SK-N-SH (cell line): ENCODE measurements around the gene PFN2. TPM values are rescaled to one million over a fixed set of nuclear protein-coding genes. Genes with fewer than 3 reads are reported as not detected.

Experiments
- CTCF ChIA-PET: fragments of 300-600, 350-600 bp; formaldehyde crosslinking; extraction: SDS; loops from one replicate; lab custom pipeline; 2021; lab: Yijun Ruan, JAX
- POLR2A ChIA-PET: fragments of 350-600 bp; sonication (Branson Sonifier 250); formaldehyde crosslinking; extraction: SDS; loops from one replicate; lab custom pipeline; 2020; ENCODE audit warnings: antibody characterized with exemption, inconsistent platforms; lab: Yijun Ruan, JAX
- DNase-seq: peaks from one replicate; pipeline ENCODE4 v3.0.0; 2012
- H2AFZ ChIP-seq: fragments of 200-600 bp; sonication (generic); 2 replicates; pipeline ENCODE4 v1.8.1; 2016; ENCODE audit warnings: antibody characterized with exemption, mild to moderate bottlenecking, low read depth
- H3F3A ChIP-seq: fragments of 200-600 bp; sonication (generic); replicated peaks from 2 replicates; pipeline ENCODE3; 2016; ENCODE audit warnings: antibody characterized with exemption, mild to moderate bottlenecking; ENCODE audit not compliant: insufficient read depth
- H3K27ac ChIP-seq, 2 experiments: fragments of 200-500 bp in 1 of 2; fragments of 200-600 bp in 1 of 2; sonication (Bioruptor generic) in 1 of 2; sonication (generic), shearing (Covaris generic) in 1 of 2; 2 replicates each; pipeline versions ENCODE4 v1.5.1 to v1.6.1; 2014 to 2016; ENCODE audit warnings: low read depth in 2 of 2, inconsistent platforms in 1 of 2, low read length in 1 of 2, mild to moderate bottlenecking in 1 of 2, mixed read lengths in 1 of 2
- H3K27me3 ChIP-seq: fragments of 200-600 bp; sonication (generic), shearing (Covaris generic); 2 replicates; pipeline ENCODE4 v1.6.1; 2016; ENCODE audit warnings: mixed run types; ENCODE audit not compliant: insufficient read depth
- H3K36me3 ChIP-seq, 2 experiments: fragments of 200-500 bp in 1 of 2; fragments of 200-600 bp in 1 of 2; sonication (Bioruptor generic) in 1 of 2; sonication (generic) in 1 of 2; replicated peaks in 1 of 2; 2 replicates each; pipeline versions ENCODE3 to v1.5.1; 2014 to 2016; ENCODE audit warnings: low read length in 1 of 2, mild to moderate bottlenecking in 1 of 2; ENCODE audit not compliant: insufficient read depth in 2 of 2, control insufficient read depth in 1 of 2
- H3K4me1 ChIP-seq, 2 experiments: fragments of 200-500 bp in 1 of 2; fragments of 200-600 bp in 1 of 2; sonication (Bioruptor generic) in 1 of 2; sonication (generic), shearing (Covaris generic) in 1 of 2; 2 replicates each; pipeline versions ENCODE4 v1.5.1 to v1.6.1; 2014 to 2016; ENCODE audit warnings: low read depth in 1 of 2, low read length in 1 of 2, mixed run types in 1 of 2; ENCODE audit not compliant: insufficient read depth in 2 of 2, control insufficient read depth in 1 of 2
- H3K4me2 ChIP-seq: fragments of 200-600 bp; sonication (generic), shearing (Covaris generic); 2 replicates; pipeline ENCODE4 v1.6.1; 2017; ENCODE audit warnings: mixed run types
- H3K4me3 ChIP-seq, 2 experiments: fragments of 200-500 bp in 1 of 2; fragments of 200-600 bp in 1 of 2; sonication (Bioruptor generic) in 1 of 2; sonication (generic), shearing (Covaris generic) in 1 of 2; 2 replicates each; pipeline versions ENCODE4 v1.5.1 to v1.8.1; 2014 to 2016; ENCODE audit warnings: low read depth in 2 of 2, inconsistent platforms in 1 of 2, low read length in 1 of 2, mild to moderate bottlenecking in 1 of 2, mixed read lengths in 1 of 2, moderate library complexity in 1 of 2
- H3K79me2 ChIP-seq: fragments of 200-600 bp; sonication (generic); 2 replicates; pipeline ENCODE4 v1.8.1; 2017; ENCODE audit warnings: mild to moderate bottlenecking; ENCODE audit not compliant: insufficient read depth
- H3K9ac ChIP-seq: fragments of 200-600 bp; sonication (generic); 2 replicates; pipeline ENCODE4 v1.6.1; 2017; ENCODE audit warnings: mixed run types
- H3K9me2 ChIP-seq: fragments of 200-600 bp; sonication (generic); 2 replicates; pipeline ENCODE4 v1.6.1; 2017; ENCODE audit warnings: mixed run types
- H3K9me3 ChIP-seq: fragments of 200-600 bp; sonication (generic); 2 replicates; pipeline ENCODE4 v1.6.1; 2017; ENCODE audit warnings: mixed run types, mild to moderate bottlenecking, moderate library complexity
- H4K20me1 ChIP-seq: fragments of 200-600 bp; sonication (generic); 2 replicates; pipeline ENCODE4 v1.6.1; 2017; ENCODE audit warnings: mild to moderate bottlenecking, mixed run types; ENCODE audit not compliant: insufficient read depth
- CHD2 ChIP-seq: fragments of 150-350 bp; IDR thresholded peaks from 2 replicates; pipeline ENCODE4 v1.6.1; 2018; ENCODE audit warnings: low read length; ENCODE audit not compliant: partially characterized antibody
- CTCF ChIP-seq: fragments of 200-600 bp; sonication (generic); IDR thresholded peaks from 2 replicates; pipeline ENCODE4 v1.6.1; 2017; ENCODE audit warnings: antibody characterized with exemption, mild to moderate bottlenecking, moderate library complexity
- ELF1 ChIP-seq: IDR thresholded peaks from 2 replicates; pipeline ENCODE4 v1.4.0; 2012
- EP300 ChIP-seq, 2 experiments: IDR thresholded peaks; 2 replicates each; pipeline versions ENCODE4 v1.4.0 to v1.6.1; 2012; ENCODE audit warnings: borderline replicate concordance in 1 of 2, low read depth in 1 of 2, low read length in 1 of 2
- EZH2phosphoT487 ChIP-seq: fragments of 200-600 bp; sonication (generic); IDR thresholded peaks from 2 replicates; pipeline ENCODE4 v1.6.1; 2017; ENCODE audit warnings: low read depth, mixed run types, mild to moderate bottlenecking, antibody characterized with exemption, moderate library complexity, borderline replicate concordance
- FOSL2 ChIP-seq: IDR thresholded peaks from 2 replicates; pipeline ENCODE4 v1.4.0; 2012; ENCODE audit warnings: low read depth, mild to moderate bottlenecking, moderate library complexity, borderline replicate concordance
- GATA2 ChIP-seq: sonication (generic); formaldehyde crosslinking; IDR thresholded peaks from 2 replicates; pipeline ENCODE4 v1.5.0; 2020; ENCODE audit warnings: mild to moderate bottlenecking, missing genetic modification reagents
- JUND ChIP-seq: IDR thresholded peaks from 2 replicates; pipeline ENCODE4 v1.4.0; 2012
- MAX ChIP-seq: IDR thresholded peaks from 2 replicates; pipeline ENCODE4 v1.4.0; 2012; ENCODE audit warnings: low read depth
- MEF2A ChIP-seq: IDR thresholded peaks from 2 replicates; pipeline ENCODE4 v1.4.0; 2012; ENCODE audit warnings: low read depth, borderline replicate concordance
- MXI1 ChIP-seq: IDR thresholded peaks from 2 replicates; pipeline ENCODE4 v1.6.1; 2012; ENCODE audit warnings: mild to moderate bottlenecking, low read depth, low read length, improper control_type of control experiment
- NRF1 ChIP-seq: IDR thresholded peaks from 2 replicates; pipeline ENCODE4 v1.6.1; 2012; ENCODE audit warnings: low read depth, mild to moderate bottlenecking, low read length
- PBX3 ChIP-seq: IDR thresholded peaks from 2 replicates; pipeline ENCODE4; 2012
- POLR2AphosphoS5 ChIP-seq: IDR thresholded peaks from 2 replicates; pipeline ENCODE4 v1.6.1; 2012; ENCODE audit warnings: low read depth, low read length
- SIN3A ChIP-seq: IDR thresholded peaks from 2 replicates; pipeline ENCODE4 v1.6.1; 2012; ENCODE audit warnings: low read depth, mild to moderate bottlenecking, low read length, moderate library complexity, borderline replicate concordance
- TAF1 ChIP-seq: IDR thresholded peaks from 2 replicates; pipeline ENCODE4 v1.6.1; 2012; ENCODE audit warnings: low read depth, mild to moderate bottlenecking, low read length, moderate library complexity, borderline replicate concordance
- TEAD4 ChIP-seq: IDR thresholded peaks from 2 replicates; pipeline ENCODE4 v1.4.0; 2012; ENCODE audit warnings: mild to moderate bottlenecking, borderline replicate concordance; ENCODE audit not compliant: insufficient read depth
- USF1 ChIP-seq: IDR thresholded peaks from 2 replicates; pipeline ENCODE4 v1.4.0; 2012; ENCODE audit warnings: low read depth, borderline replicate concordance
- YY1 ChIP-seq: IDR thresholded peaks from 2 replicates; pipeline ENCODE4 v1.4.0; 2012; ENCODE audit warnings: low read depth, mild to moderate bottlenecking
- WGBS: methylation state at CpG from one replicate; pipeline ENCODE4 v1.1.6; 2017; ENCODE audit warnings: low lambda C conversion rate; 5-methylcytosine and 5-hydroxymethylcytosine counted together
- polyA plus RNA-seq, 3 experiments: library from polyadenylated mRNA; depleted of rRNA; stranded (reverse); fragments of >200 nt; gene quantifications; 2 replicates each; pipeline ENCODE4 v1.2.3, GENCODE V29; 2012

Gene PFN2
- polyA plus RNA-seq (2012; rRNA removed) = 594 and 851 TPM in 2 replicates
- 877 and 880 TPM in 2 replicates for polyA plus RNA-seq (2012; cell fraction: cytosol; rRNA removed)
- 163 and 392 TPM in 2 replicates for polyA plus RNA-seq (2012; cell fraction: nucleus; rRNA removed)

GRCh38 chr3:149970716-149971402 lies at the start of gene PFN2:
Gene PFN2 (minus strand): TSS chr3:149970895. CDS start chr3:149970856, 39 bp downstream.
- H3K9me3 ChIP-seq = peaks cover 5% of the 10 kb centered on the region; the same call in 1 of the 2 replicates
- peak within 1 kb of the TSS; percentile 80 for H3K4me2 ChIP-seq
- ChIA-PET CTCF (interaction anchor here (0.6 to 11.5 kb wide), 9 partner anchors 13 to 409 kb away, joined by 3 to 134 read pairs (median 4); no protein-coding TSS in a partner anchor), POLR2A (interaction anchor here (0.7 to 1.7 kb wide), 9 partner anchors 91 to 792 kb away, joined by 3 to 7 read pairs (median 3); partner anchors contain the start of genes SERP1 and SIAH2)
- peaks cover 33% of the 10 kb centered on the region for H3F3A ChIP-seq
- no peaks in the 10 kb centered on the region for H3K27me3 ChIP-seq
- peak within 1 kb of the TSS; percentile 76 to 93 for H3K4me3 ChIP-seq
- H4K20me1 ChIP-seq = peaks cover 26% of the 10 kb centered on the region
- 0% methylated on average over 1 of the region's 102 CpGs for WGBS
- peaks cover 0 to 15% of the 10 kb centered on the region in 2 experiments; a peak in 2 of 4 replicates for H3K4me1 ChIP-seq
- peak within 1 kb of the TSS; percentile 76 for H2AFZ ChIP-seq
- TF ChIP-seq TEAD4 (peak; percentile 33; the same call in 1 of the 2 replicates), YY1 (peak; percentile 78; the same call in 1 of the 2 replicates), MEF2A (no peak), TAF1 (peak; percentile 88), FOSL2 (no peak), MXI1 (peak; percentile 76), EZH2phosphoT487 (no peak), SIN3A (0 out of 2 replicates have a peak, but pooled peaks have one; percentile 17), EP300 (IDR thresholded peaks at IDR 0.05; ENCODE audit: borderline replicate concordance in 1 of 2, low read depth in 1 of 2, low read length in 1 of 2) (no peak; a peak in 1 of 4 replicates), NRF1 (peak; percentile 55), POLR2AphosphoS5 (peak; percentile 61), CHD2 (peak; percentile 91), PBX3 (peak; percentile 69), GATA2 (CRISPR knock-in tag) (no peak), MAX (peak; percentile 93), USF1 (peak; percentile 63), CTCF (no peak), ELF1 (no peak), JUND (0 out of 2 replicates have a peak, but pooled peaks have one; percentile 9)
- DNase-seq = peak; percentile 93
- peaks cover 75% of the 10 kb centered on the region for H3K79me2 ChIP-seq
- peaks cover 25 to 36% of the 10 kb centered on the region in 2 experiments for H3K36me3 ChIP-seq
- H3K9ac ChIP-seq = peak within 1 kb of the TSS; percentile 96
- H3K9me2 ChIP-seq = no peaks in the 10 kb centered on the region
- peak within 1 kb of the TSS; percentile 94 to 98 for H3K27ac ChIP-seq
